HG02973 (cell line): Measurements from ENCODE around the gene AUTS2.

Experiments
- ATAC-seq: cut with Tn5 transposase; IDR thresholded peaks from one replicate; pipeline ENCODE4 v1.9.1; 2021; ENCODE audit warnings: moderate library complexity; ENCODE audit not compliant: unreplicated experiment

The AUTS2 gene

GRCh38 chr7:70598976-70599375 lies 1000.7 kb downstream of the AUTS2 start:
- no peak for ATAC-seq

GRCh38 chr7:70599446-70600190 lies 1001.3 kb downstream of the AUTS2 start:
- ATAC-seq = no peak

- ATAC-seq = no peak
These were observed 1002.7 kb downstream of the AUTS2 start for GRCh38 chr7:70600993-70601392.

GRCh38 chr7:70602117-70602516 lies 1003.8 kb downstream of the AUTS2 start:
- no peak for ATAC-seq

- no peak for ATAC-seq
These were observed 1009.0 kb downstream of the AUTS2 start for GRCh38 chr7:70607281-70607680.

- ATAC-seq = no peak
These were observed 1009.5 kb downstream of the AUTS2 start for GRCh38 chr7:70607759-70608158.

GRCh38 chr7:70608229-70608628 lies 1010.0 kb downstream of the AUTS2 start:
- no peak for ATAC-seq

GRCh38 chr7:70612811-70613210 lies 1014.5 kb downstream of the AUTS2 start:
- no peak for ATAC-seq

- no peak for ATAC-seq
These were observed 1016.2 kb downstream of the AUTS2 start for GRCh38 chr7:70614237-70615045.

GRCh38 chr7:70615066-70615606 lies 1016.9 kb downstream of the AUTS2 start:
- ATAC-seq = no peak

GRCh38 chr7:70616211-70616610 lies 1017.9 kb downstream of the AUTS2 start:
- ATAC-seq = no peak

GRCh38 chr7:70616821-70617220 lies 1018.5 kb downstream of the AUTS2 start:
- no peak for ATAC-seq

- ATAC-seq = no peak
These were observed 1019.8 kb downstream of the AUTS2 start for GRCh38 chr7:70618020-70618551.

GRCh38 chr7:70619130-70619529 lies 1020.9 kb downstream of the AUTS2 start:
- no peak for ATAC-seq

GRCh38 chr7:70619659-70620058 lies 1021.4 kb downstream of the AUTS2 start:
- no peak for ATAC-seq

GRCh38 chr7:70620333-70621055 lies 1022.2 kb downstream of the AUTS2 start:
- no peak for ATAC-seq

GRCh38 chr7:70621954-70622600 lies 1023.8 kb downstream of the AUTS2 start:
- no peak for ATAC-seq

GRCh38 chr7:70622936-70623335 lies 1024.7 kb downstream of the AUTS2 start:
- ATAC-seq = no peak

GRCh38 chr7:70624500-70625103 lies 1026.3 kb downstream of the AUTS2 start:
- no peak for ATAC-seq

- no peak for ATAC-seq
These were observed 1029.2 kb downstream of the AUTS2 start for GRCh38 chr7:70627461-70627860.
